CD4-positive, alpha-beta T cell treated with Interferon gamma for 1 hour (primary cell): ENCODE results near the gene ZNF697.
"Not testable (repeated sequence)": the region's sequence is repeated elsewhere in the genome, so short reads cannot be mapped to it uniquely, and the experiment has no call there.

Experiments
- DNase-seq: peaks from one replicate; pipeline ENCODE4 v3.0.0-alpha.2; 2020

The ZNF697 gene

DNA sequence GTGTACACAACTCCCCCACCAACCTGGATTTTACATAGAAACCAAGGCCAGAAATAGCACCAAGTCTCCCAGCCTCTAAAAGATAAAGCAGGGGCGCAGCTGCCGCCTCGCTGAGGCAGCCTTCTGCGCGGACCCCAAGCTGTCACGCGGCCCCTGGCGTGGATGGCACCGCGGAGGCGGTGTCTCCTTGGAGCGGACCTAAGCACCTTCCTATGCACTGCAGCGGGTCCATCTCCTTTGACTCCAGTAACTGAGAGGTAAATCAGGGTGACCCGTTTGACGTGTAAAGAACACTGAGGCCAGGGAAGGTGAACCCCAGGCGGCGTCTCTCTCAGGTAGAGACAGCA is 17.0 kb downstream of the ZNF697 start:
- no peak for DNase-seq

DNA sequence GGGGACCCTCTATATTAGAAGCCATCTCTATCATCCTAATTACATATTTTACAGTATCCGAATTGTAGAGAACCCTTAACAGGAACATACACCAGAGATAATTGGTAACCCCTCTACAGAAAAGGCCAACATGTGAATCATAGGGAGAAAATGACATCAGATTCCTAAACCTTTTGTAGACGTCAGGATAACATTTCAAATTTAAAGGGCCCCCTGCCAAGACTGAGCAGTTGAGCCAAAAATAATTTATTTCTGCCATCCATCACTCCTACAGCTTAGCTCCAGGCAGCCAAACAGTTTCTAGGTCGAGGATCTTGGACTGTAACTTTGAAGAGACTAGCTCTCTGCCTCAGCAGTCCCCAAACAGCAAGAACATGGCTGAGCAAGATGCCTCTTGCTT is 21.2 kb downstream of the ZNF697 start:
- DNase-seq = no peak

DNA sequence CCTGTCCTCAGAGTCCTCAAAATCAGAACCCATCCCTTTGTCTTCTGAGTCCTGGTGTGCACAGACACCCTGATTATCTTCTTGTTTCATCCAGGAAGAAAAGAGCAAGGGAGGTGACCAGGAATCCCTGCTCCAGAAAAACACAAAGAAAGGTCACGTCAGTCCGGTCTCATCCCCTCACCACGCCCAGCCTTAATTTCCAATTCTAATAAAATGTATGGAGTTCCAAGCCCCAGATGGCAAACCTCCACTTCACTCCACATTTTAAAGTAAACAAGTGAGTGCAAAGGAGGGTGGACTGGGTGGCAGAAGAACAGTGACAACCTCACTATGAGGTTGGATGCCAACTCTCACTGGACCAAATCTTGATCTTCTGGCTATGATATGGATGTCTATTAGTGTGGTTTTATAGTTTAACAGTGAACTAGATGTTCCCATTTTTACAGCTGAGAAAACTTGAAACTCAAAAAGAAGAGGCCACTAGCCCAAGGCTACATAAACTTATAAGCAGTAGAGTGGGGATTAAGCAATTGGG is 22.0 kb downstream of the ZNF697 start:
- no peak for DNase-seq

DNA sequence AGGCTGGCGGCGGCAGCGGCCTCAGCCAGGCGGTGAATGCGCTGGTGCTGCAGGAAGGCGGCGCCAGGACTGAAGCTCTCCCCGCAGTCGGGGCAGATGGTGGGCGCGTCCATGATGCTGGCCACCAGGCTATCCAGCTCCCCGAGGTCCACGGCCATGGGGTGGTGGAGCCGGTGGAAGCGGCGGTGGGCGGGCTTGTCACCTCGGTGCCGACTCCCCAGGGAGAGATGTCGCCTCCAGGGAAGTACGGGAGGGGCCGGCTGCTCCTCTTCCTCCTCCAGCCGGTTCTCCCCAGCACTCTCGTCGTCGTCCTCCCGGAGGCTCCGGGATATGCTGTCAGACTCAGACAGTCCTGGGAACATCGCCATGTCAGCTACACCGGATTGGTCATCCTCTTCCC is 24.4 kb downstream of the ZNF697 start:
- no peak for DNase-seq

DNA sequence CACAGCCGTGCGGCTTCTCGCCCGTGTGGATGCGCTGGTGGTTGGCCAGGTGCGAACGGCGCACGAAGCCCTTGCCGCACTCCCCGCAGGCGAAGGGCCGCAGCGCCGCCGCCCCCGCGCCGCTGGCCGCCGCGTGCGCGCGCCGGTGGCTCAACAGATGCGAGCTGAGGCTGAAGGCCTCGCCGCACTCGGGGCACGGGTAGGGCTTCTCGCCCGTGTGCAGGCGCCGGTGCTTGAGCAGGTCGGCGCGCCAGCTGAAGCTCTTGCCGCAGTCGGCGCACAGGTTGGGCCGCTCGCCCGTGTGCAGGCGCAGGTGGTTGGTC is 24.9 kb downstream of the ZNF697 start:
- DNase-seq = no peak

DNA sequence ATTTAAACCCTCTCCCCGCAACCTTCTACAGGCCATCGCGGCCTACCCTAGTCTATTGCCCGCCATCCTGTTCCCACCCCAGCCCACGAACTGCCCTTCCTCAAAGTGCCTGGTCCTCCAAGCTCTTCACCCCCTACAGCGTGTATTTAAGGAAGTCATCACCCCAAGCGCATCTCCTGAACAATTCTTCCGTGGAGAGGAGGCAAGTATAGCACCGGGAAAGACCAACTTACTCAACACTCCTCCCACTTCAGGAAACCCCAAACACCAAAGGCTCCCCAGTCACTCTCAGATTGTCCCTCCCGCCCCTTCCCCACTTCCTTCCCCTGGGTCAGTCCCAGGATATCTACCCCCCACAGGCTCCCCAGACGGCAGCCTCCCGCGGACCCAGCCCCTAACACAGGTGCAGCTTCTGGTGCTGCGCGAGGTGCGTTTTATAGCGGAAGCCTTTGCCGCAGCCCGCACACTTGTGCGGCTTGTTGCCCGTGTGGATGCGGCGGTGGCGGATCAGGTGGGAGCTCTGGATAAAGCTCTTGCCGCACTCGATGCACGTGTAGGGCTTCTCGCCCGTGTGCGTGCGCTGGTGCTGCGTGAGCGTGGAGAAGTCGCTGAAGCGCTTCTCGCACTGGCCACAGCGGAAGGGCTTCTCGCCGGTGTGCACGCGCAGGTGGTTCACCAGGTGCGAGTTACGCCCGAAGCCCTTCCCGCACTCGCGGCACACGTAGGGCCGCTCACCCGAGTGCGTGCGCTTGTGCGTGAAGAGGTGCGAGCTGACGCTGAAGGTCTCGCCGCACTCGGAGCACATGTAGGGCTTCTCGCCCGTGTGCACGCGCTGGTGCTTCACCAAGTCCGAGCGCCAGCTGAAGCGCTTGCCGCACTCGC is 25.5 kb downstream of the ZNF697 start:
- DNase-seq = no peak

DNA sequence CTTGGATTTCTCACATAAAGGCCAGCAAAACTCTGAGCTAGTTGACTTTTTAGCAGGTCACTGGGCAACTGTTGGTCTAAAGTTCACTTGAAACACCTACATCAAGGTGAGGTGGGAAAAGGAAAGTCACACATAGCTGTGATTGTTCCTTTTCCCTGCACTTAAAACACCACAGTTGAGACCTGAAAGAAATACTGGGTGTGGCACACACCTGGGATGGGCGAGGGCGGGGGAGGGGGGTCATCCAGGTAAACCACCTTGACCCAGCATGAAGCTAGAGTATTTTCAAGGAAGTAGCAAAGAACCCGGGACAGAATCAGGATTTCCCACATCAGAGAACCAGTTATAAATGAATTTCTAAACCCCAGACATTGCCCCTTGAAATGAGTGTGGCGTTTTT is 26.4 kb downstream of the ZNF697 start:
- no peak for DNase-seq

DNA sequence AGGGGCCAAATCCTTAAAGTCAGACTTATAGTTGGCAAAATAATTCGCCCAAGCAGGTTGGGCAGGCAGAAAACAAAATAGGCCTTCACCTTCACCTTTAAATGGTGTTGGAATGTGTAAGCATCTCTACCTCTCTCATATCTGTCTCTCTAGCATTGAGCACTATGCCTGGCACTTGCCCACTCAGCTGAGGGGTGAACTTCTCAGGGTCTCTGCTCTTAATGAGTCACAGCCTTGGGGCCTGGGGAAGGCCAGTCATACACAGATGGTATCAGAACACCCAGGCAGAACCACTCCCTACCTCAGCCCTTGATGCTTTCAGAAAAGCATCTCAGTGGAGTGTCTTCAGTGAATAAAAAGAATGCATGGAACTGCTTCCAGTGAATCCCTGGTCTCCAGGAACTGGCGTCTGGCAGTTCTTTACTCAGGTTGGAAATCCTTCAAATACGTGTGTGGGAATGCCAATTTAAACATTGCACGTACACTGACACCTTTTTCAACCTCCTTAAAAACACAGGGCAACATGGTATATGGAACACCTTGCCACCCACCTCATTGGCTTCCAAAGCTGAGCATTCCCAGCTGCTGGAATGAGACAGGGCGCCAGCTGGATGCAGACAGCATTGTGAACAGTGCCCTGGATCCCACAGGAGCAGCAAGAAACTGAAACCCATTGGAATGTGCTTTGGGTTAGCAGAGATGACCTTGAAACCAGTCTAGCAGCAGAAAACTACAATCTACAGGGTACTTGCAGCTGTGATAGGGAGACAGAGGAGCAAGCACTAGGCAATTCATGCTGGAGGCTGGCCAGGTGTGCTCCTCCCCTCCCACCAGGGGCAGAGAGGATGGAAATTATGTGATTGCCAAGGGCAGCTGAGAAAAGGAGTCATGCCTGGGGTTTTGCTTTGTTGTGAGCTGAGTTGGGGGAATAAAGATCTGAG is 30.0 kb downstream of the ZNF697 start:
- no peak for DNase-seq

DNA sequence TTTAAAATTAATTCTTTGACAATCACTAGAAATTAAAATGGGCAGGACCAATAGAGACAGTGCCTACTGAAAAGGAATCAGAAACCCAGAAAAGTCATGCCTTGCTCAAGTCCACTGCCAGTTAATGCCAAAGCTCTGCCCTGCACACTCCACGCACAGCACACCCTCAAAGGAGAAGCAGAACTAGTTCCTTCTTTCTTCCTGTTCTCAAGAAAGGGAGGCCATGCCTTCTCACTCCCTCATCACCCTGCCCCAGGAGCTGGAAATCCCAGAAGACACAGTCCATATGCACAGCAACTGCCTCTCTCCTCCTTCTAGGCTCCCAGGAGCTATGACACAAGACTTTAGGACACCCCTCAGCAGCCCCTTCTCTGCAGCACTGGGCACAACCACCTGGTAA is 31.3 kb downstream of the ZNF697 start:
- not testable (repeated sequence) for DNase-seq

DNA sequence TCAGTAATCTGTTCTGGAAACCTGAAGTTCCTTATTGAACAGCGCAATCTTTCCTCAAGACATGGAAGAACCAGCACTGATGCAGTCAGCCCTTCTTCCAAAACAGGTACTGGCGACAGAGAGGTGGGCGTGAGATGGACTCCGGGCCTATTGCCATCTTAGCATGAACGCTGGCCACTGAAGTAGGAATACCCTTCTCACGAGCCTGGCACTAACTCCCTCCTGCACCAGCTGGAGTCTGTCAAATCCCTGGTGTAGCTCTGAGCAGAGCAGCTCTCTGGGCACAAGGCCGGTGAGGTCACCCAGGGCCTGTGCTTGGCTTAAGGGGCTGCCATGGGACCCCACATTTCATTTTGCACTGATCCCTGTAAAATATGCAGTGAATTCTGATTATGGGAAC is 33.0 kb downstream of the ZNF697 start:
- DNase-seq = not testable (repeated sequence)

DNA sequence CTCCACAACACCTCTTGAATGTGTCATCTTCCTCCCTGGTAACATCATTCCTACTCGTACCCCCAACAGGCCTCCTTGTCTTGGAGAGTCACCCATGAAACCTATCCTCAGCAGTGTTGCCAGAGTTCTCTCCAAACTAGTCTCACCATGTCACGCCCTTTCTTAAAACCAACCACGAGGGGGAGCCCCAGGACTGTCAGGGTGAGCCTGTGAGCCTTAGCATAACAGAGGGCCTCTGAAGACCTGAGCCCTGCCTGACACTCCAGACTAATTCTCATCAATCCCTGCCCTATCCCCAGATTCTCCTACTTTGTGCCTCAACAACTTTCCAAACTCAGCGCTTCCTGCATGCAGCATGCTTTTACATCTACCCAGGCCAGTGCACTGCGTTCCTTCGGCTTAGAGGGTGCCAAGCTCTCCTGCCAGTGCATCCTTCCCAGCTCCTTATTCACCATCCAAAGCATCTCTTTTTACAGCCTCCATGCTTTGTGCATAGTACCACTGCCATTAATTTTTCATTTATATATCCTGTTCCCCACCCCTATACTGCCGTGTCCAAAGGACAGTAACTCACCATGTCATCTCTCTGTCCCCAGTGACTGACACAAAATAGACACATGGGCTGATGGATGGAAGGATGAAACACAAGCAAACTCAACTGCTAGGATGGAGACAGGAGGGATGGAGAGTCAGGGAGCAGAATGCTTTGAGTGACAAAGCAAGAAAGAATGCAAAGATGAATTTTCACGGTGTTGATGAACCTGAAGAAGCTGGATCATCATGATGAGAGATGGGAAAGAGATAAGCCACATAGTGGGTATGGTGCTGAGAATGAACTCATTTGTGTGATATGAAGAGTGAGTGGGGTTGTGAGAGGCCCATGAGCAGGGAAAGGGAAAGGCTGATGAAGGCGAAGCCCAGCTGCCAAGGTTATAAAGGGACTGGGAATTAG is 34.0 kb downstream of the ZNF697 start:
- DNase-seq = peak; percentile 60

DNA sequence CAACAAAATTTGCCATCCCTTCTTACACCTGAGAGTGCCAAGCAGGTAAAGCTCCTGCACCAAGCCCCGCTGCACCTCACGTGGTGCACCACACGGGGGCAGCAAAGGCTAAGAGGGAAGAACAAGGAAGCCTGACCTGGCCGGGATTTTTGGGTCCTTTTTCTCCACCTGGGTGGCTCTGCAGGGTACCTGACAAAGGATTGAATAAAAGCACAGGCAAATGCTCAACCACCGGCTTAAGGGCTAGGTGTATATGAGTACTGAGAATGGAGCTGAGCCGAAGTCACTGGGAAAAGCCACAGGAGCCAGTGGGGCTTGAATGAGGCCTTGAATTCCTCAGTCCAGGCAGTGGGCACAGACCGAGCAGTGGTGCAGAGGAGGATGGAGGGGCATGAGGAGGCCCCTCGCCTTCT is 36.4 kb downstream of the ZNF697 start:
- peak; percentile 25 for DNase-seq

DNA sequence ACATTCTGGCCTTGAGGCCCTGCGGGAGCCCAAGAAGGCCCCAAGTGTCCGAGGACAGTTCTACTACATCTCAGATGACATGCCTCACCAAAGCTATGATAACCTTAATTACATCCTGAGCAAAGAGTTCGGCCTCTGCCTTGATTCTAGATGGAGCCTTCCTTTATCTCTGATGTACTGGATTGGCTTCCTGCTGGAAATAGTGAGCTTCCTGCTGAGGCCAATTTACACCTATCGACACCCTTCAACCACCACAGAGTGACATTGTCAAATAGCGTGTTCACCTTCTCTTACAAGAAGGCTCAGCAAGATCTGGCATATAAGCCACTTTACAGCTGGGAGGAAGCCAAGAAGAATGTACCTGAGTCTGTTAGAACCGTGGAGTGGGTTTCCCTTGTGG is 39.2 kb downstream of the ZNF697 start:
- DNase-seq = not testable (repeated sequence)

DNA sequence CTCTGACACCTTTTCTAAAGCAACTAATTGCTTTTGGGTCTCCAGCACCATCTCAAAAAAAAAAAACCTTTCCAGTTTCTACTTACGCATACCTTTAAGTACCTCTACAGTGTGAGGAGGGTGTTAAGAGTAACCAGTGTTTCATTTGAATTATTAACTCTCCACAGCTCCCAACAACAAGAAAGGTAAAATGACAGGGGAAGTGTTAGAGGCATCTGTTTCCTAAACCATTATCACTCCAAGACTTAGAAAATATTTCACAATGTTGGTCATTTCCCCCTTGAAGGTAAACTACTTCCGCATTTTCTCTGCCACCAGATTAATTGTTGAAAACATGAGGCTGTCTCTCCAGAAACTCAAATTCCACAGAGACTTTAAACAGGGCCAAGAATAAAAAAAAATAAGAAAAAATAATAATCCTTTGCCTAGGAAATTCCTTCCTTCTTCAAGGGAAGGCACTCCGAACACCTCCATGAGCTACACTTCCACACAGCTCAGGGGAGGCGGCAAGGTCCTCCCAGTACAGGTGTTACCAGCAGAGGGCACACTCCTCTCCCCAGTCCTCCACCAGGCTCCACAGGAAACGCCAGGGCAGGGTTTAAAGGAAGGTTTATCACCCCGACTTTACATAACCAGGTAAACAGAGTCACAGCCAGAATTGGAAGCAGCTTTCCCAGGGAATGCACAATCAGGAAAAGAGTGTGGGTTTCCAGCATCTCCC is 40.8 kb downstream of the ZNF697 start:
- DNase-seq = not testable (repeated sequence)

DNA sequence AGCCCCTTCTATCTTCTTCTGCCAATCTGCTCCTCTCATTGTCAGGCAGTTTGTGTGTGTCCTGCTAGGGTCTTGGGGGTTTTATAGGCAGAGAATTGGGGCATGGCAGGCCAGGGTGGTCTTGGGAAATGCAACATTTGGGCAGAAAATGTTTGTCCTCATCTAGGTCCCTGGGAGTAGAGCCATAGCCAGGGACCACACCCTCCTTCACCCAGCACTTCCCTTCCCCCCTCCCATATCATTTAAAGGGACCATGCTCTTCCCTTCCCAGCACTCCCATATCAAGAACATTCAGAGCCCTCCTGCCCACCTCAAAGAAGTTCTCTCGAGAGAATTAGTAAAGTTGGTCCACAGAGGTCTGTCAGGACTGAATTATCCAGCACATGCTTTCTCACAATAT is 41.7 kb downstream of the ZNF697 start:
- no peak for DNase-seq

DNA sequence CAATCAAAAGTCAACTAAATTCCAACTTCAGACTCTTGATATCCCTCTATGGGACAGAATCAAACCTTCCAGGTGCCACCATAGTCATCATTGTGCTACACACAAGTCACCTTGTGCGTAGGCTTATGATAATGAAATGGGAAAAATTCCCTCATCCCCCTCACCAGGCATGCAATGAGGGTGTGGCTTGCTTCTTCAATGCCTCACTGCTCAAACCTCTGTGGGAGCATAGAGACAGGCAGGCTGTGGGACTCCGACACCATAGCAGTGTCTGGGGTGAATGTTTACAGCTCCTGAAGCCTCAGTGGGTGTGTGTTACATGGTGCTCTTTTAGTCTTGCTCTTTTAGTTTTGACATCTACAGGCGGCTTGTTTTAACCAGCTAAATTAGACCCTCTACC is 42.4 kb downstream of the ZNF697 start:
- no peak for DNase-seq

DNA sequence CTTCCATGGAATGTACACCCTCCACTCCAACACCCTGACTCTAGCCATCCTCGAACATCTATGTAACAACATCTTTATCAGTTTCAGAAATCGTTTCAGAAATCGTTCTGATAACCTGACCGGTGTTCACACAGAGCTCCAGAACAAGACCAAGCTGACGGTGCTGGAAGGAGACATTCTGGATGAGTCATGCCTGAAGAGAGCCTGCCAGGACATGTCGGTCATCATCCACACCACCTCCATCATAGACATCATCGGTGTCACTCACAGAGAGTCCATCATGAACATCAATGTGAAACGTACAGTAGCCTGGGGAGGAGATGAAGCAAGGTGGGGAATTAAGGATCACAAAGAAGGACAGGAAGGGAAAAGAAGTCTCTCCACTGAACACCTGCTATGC is 43.0 kb downstream of the ZNF697 start:
- DNase-seq = not testable (repeated sequence)

DNA sequence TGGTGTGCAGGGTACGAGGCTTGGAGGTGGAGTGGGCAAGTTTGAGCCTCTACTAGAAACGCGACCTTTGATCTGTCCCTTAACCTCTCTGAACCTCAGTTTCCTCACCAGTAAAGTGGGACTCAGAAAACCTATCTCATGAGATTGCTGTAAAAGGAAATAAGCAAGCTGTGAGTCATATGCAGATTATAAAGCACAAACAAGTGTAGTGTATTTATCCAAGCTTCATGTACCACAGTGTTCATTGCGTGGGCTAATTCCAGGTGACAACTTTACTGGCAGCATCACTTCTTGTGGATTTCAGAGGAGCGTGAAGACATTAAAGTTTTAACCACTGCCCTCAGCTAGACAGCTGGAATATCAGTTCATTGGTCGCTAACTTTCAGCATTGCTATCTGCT is 44.4 kb downstream of the ZNF697 start:
- DNase-seq = no peak

DNA sequence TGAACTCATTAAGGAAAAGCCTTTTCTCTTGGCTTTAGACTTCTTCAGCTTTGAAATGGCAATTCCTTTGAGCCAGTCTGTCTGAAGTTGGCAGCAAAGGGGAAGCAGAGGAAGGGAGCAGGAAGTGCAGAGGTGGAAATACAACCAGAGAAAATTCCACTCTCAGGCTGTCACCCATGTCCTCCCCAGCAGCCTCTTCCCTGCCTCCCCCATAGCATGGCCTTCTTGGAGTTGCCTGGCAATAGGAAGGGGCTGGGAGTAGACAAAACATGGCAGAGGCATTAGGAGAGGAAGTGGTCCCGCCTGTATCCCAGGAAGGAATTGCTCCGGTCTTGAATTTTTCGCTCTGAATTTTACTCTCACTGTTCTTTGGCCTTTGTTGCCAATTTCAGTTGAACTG is 44.8 kb downstream of the ZNF697 start:
- not testable (repeated sequence) for DNase-seq

DNA sequence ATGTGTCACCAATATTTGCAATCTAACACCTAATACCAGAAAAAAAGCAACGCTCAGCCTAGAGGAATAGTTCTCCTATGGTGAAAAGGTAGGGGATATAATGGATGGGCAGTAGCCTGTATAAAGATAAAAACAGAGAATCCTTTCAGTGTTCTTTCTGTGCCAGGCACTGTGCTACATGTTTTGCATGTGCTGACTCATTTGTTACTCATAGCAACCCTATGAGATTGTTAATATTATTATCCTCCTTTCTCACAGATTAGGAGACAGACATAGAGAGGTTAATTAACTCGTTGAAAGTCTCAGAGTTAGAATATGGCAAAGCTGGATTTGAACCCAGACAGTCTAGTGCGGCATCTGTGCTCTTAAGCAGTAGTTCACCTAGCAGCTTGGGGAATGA is 45.3 kb downstream of the ZNF697 start:
- not testable (repeated sequence) for DNase-seq

DNA sequence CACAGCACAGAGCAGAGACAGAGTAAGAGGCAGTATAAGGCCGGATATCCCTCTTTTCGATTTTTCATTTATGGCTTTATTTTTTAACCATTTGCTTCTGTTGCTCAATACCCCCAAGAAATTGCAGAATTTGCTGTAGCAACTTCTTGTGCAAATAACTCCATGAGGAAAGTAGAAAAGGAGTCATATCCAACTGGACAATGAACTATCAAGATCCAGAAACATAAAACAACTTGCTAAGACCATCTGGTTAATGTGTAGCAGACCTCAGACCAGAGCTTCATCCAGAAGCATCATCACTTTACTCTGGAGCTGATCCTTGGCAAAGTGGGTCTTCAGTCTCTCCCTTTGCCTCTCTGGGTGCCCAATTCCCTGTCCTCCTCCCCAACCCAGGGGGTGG is 45.9 kb downstream of the ZNF697 start:
- no peak for DNase-seq

DNA sequence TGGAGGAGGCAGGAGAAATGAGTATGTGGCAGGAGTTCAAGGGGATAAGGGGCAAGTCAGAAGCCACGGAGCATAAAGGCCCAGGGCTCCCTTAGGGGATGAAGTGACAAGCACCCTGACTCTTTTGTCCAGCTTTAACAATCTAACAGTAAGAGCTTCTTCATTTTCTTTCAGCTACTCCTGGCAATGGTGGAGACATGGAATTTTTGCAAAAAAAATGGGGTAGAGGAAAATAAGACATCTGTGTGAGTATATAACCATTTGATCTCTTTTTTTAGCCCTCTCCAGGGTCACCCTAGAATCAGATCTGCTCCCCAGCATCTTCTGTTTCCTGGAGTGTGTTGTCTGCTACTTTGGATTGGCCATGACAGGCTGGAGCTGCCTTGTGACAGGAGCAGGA is 47.1 kb downstream of the ZNF697 start:
- DNase-seq = no peak
